Endodermal cell (in vitro differentiated cells): Measurements from ENCODE around the gene GDF2. TPM values are rescaled to one million over a fixed set of nuclear protein-coding genes. Genes with fewer than 3 reads are reported as not detected.

Experiments
- DNase-seq: peaks from one replicate; pipeline ENCODE4 v3.0.0-alpha.2; 2017
- H3K27ac ChIP-seq: 2 replicates; pipeline ENCODE4 v1.5.1; 2013; ENCODE audit warnings: mild to moderate bottlenecking, low read depth, low read length, moderate library complexity
- H3K27me3 ChIP-seq: 2 replicates; pipeline ENCODE4 v1.6.1; 2013; ENCODE audit warnings: mild to moderate bottlenecking, low read length, moderate library complexity; ENCODE audit not compliant: insufficient read depth, control insufficient read depth, poor library complexity, severe bottlenecking
- H3K36me3 ChIP-seq: 2 replicates; pipeline ENCODE4 v1.7.0; 2013; ENCODE audit warnings: mild to moderate bottlenecking, low read length, moderate library complexity; ENCODE audit not compliant: control insufficient read depth, insufficient read depth
- H3K4me1 ChIP-seq: one replicate; pipeline ENCODE4 v1.7.0; 2013; ENCODE audit warnings: low read length; ENCODE audit not compliant: control insufficient read depth, insufficient read depth
- H3K4me3 ChIP-seq: 2 replicates; pipeline ENCODE4 v1.5.1; 2013; ENCODE audit warnings: mild to moderate bottlenecking, low read length, moderate library complexity
- H3K9ac ChIP-seq: 2 replicates; pipeline ENCODE4 v1.6.1; 2013; ENCODE audit warnings: mild to moderate bottlenecking, low read length, moderate library complexity; ENCODE audit not compliant: poor library complexity, severe bottlenecking; ENCODE audit errors: extremely low read depth
- H3K9me3 ChIP-seq: 2 replicates; pipeline ENCODE4 v1.6.1; 2013; ENCODE audit warnings: mild to moderate bottlenecking, low read length, moderate library complexity; ENCODE audit not compliant: control insufficient read depth
- H3K27ac Mint-ChIP-seq: 2 replicates; pipeline ENCODE4 v1.8.0; 2020; ENCODE audit warnings: mixed read lengths
- H3K27me3 Mint-ChIP-seq: 2 replicates; pipeline ENCODE4 v1.8.0; 2021; ENCODE audit warnings: mild to moderate bottlenecking, mixed read lengths; ENCODE audit not compliant: insufficient read depth
- H3K36me3 Mint-ChIP-seq: 2 replicates; pipeline ENCODE4 v1.8.0; 2020; ENCODE audit warnings: low read depth, mixed read lengths
- H3K4me1 Mint-ChIP-seq: 2 replicates; pipeline ENCODE4 v1.8.0; 2020; ENCODE audit warnings: mixed read lengths
- H3K4me3 Mint-ChIP-seq: 2 replicates; pipeline ENCODE4 v1.8.0; 2020; ENCODE audit warnings: mild to moderate bottlenecking, moderate library complexity, mixed read lengths
- H3K9me3 Mint-ChIP-seq: 2 replicates; pipeline ENCODE4 v1.8.0; 2020; ENCODE audit warnings: mild to moderate bottlenecking, mixed read lengths
- WGBS, 2 experiments: methylation state at CpG; one replicate each; pipeline versions ENCODE4 v1.1.5 to v1.1.7; 2013; ENCODE audit warnings: missing lambda C conversion rate in 2 of 2, mixed read lengths in 1 of 2; ENCODE audit not compliant: insufficient coverage in 1 of 2, insufficient read length in 1 of 2; 5-methylcytosine and 5-hydroxymethylcytosine counted together
- total RNA-seq, 2 donors: library from RNA; stranded (reverse); fragmentation: NEBNext Ultra II Directional in 1 of 2; extraction: Animal tissue kit (Norgen Biotek cat#: 25700) in 1 of 2; gene quantifications; 2 replicates in 1 of 2; 3 replicates in 1 of 2; pipeline ENCODE4 v1.2.1, GENCODE V29; 2021
- TF ChIP-seq, protein P1 (sequence below): fragments of 200-600 bp; sonication (generic); conservative IDR thresholded peaks from 2 replicates; pipeline ENCODE4 v1.5.0; 2021; ENCODE audit warnings: antibody characterized with exemption, mild to moderate bottlenecking

GDF2 gene
- total RNA-seq, 2 donors from 2014 or later: not detected

DNA sequence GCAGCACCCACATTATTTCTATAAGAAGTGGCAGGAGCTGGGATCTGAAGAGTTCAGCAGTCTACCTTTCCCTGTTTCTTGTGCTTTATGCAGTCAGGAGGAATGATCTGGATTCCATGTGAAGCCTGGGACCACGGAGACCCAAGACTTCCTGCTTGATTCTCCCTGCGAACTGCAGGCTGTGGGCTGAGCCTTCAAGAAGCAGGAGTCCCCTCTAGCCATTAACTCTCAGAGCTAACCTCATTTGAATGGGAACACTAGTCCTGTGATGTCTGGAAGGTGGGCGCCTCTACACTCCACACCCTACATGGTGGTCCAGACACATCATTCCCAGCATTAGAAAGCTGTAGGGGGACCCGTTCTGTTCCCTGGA lies 25.0 kb downstream of the GDF2 start:
- no peaks in the 10 kb centered on the region for H3K9me3 Mint-ChIP-seq
- DNase-seq: no peak
- Histone ChIP-seq H3K36me3 (no peaks in the 10 kb centered on the region), H3K27me3 (no peaks in the 10 kb centered on the region), H3K9ac (no peak overlapping the region), H3K9me3 (no peaks in the 10 kb centered on the region), H3K27ac (no peak overlapping the region), H3K4me1 (no peaks in the 10 kb centered on the region), H3K4me3 (no peak overlapping the region)
- 86 to 90% methylated on average over 3 to 4 of the region's 4 CpGs for WGBS, 2 experiments
- no peaks in the 10 kb centered on the region for H3K4me1 Mint-ChIP-seq
- no peaks in the 10 kb centered on the region for H3K27me3 Mint-ChIP-seq
- no peak overlapping the region for H3K27ac Mint-ChIP-seq
- H3K36me3 Mint-ChIP-seq: no peaks in the 10 kb centered on the region
- TF ChIP-seq, protein P1, sequence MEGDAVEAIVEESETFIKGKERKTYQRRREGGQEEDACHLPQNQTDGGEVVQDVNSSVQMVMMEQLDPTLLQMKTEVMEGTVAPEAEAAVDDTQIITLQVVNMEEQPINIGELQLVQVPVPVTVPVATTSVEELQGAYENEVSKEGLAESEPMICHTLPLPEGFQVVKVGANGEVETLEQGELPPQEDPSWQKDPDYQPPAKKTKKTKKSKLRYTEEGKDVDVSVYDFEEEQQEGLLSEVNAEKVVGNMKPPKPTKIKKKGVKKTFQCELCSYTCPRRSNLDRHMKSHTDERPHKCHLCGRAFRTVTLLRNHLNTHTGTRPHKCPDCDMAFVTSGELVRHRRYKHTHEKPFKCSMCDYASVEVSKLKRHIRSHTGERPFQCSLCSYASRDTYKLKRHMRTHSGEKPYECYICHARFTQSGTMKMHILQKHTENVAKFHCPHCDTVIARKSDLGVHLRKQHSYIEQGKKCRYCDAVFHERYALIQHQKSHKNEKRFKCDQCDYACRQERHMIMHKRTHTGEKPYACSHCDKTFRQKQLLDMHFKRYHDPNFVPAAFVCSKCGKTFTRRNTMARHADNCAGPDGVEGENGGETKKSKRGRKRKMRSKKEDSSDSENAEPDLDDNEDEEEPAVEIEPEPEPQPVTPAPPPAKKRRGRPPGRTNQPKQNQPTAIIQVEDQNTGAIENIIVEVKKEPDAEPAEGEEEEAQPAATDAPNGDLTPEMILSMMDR: no peak
- no peak overlapping the region for H3K4me3 Mint-ChIP-seq

DNA sequence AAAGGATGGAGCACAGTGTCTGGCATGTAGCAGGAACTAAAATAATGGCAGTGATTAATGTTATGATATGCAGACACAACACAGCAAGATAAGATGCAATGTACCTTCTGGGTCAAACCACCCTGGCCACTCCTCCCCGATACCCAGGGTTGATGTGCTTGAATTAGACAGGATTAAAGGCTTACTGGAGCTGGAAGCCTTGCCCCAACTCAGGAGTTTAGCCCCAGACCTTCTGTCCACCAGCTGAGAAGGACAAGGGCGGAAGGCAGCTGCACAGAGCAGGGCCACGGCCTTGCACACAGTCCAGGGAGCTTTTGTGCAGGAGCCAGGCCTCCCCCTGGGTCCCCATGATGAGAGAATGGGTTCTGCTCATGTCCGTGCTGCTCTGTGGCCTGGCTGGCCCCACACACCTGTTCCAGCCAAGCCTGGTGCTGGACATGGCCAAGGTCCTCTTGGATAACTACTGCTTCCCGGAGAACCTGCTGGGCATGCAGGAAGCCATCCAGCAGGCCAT lies 25.9 kb downstream of the GDF2 start, which contains the start of gene RBP3:
Gene RBP3, plus strand, starts transcription at position 226 of the 514 bp plus-strand sequence. Its CDS starts 122 bp downstream, at position 348.
- Mint-ChIP-seq H3K27ac (no peak within 1 kb of the TSS), H3K4me1 (no peaks in the 10 kb centered on the region), H3K27me3 (no peaks in the 10 kb centered on the region), H3K9me3 (no peaks in the 10 kb centered on the region), H3K4me3 (no peak within 1 kb of the TSS), H3K36me3 (no peaks in the 10 kb centered on the region)
- no peaks in the 10 kb centered on the region for H3K27me3 ChIP-seq
- no peak within 1 kb of the TSS for H3K9ac ChIP-seq
- TF ChIP-seq, protein P1: no peak
- WGBS, 2 experiments: 93% methylated on average over 3 to 5 of the region's 5 CpGs
- H3K9me3 ChIP-seq: no peaks in the 10 kb centered on the region
- no peak within 1 kb of the TSS for H3K4me3 ChIP-seq
- no peaks in the 10 kb centered on the region for H3K36me3 ChIP-seq
- H3K27ac ChIP-seq: no peak within 1 kb of the TSS
- no peak for DNase-seq
- no peaks in the 10 kb centered on the region for H3K4me1 ChIP-seq

DNA sequence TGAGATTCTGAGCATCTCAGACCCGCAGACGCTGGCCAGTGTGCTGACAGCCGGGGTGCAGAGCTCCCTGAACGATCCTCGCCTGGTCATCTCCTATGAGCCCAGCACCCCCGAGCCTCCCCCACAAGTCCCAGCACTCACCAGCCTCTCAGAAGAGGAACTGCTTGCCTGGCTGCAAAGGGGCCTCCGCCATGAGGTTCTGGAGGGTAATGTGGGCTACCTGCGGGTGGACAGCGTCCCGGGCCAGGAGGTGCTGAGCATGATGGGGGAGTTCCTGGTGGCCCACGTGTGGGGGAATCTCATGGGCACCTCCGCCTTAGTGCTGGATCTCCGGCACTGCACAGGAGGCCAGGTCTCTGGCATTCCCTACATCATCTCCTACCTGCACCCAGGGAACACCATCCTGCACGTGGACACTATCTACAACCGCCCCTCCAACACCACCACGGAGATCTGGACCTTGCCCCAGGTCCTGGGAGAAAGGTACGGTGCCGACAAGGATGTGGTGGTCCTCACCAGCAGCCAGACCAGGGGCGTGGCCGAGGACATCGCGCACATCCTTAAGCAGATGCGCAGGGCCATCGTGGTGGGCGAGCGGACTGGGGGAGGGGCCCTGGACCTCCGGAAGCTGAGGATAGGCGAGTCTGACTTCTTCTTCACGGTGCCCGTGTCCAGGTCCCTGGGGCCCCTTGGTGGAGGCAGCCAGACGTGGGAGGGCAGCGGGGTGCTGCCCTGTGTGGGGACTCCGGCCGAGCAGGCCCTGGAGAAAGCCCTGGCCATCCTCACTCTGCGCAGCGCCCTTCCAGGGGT lies 26.6 kb downstream of the GDF2 start:
- Mint-ChIP-seq H3K9me3 (no peaks in the 10 kb centered on the region), H3K27ac (no peak overlapping the region), H3K4me3 (no peak overlapping the region), H3K27me3 (no peaks in the 10 kb centered on the region), H3K36me3 (no peaks in the 10 kb centered on the region), H3K4me1 (no peaks in the 10 kb centered on the region)
- Histone ChIP-seq H3K9me3 (no peaks in the 10 kb centered on the region), H3K27me3 (no peaks in the 10 kb centered on the region), H3K9ac (no peak overlapping the region), H3K36me3 (no peaks in the 10 kb centered on the region), H3K4me1 (no peaks in the 10 kb centered on the region), H3K4me3 (no peak overlapping the region), H3K27ac (no peak overlapping the region)
- TF ChIP-seq, protein P1: no peak
- DNase-seq: no peak
- 92 to 96% methylated on average over 21 to 36 of the region's 36 CpGs for WGBS, 2 experiments
